Neural cell (in vitro differentiated cells): ENCODE measurements around the gene ACTR1B.

Experiments used
- CTCF ChIP-seq: fragments of 450-650 bp; IDR thresholded peaks from 2 replicates; pipeline ENCODE4 v1.5.1; 2014; ENCODE audit warnings: antibody characterized with exemption, mild to moderate bottlenecking, moderate library complexity; ENCODE audit not compliant: poor library complexity, severe bottlenecking
- EP300 ChIP-seq: fragments of 450-650 bp; conservative IDR thresholded peaks from 2 replicates; pipeline ENCODE4 v1.6.1; 2014; ENCODE audit warnings: antibody characterized with exemption, mild to moderate bottlenecking, moderate library complexity; ENCODE audit not compliant: poor library complexity, severe bottlenecking
- EZH2 ChIP-seq: fragments of 200-600, 300-800 bp; shearing (Covaris generic), sonication (generic); IDR thresholded peaks from 2 replicates; pipeline ENCODE4 v1.6.1; 2014; ENCODE audit warnings: antibody characterized with exemption, low read length, borderline replicate concordance, mild to moderate bottlenecking; ENCODE audit not compliant: insufficient read depth, poor library complexity, severe bottlenecking
- MXI1 ChIP-seq: fragments of 450-650 bp; conservative IDR thresholded peaks from 2 replicates; pipeline ENCODE4 v1.6.1; 2014; ENCODE audit warnings: antibody characterized with exemption, mild to moderate bottlenecking; ENCODE audit not compliant: poor library complexity, severe bottlenecking
- POLR2AphosphoS5 ChIP-seq: IDR thresholded peaks from 2 replicates; pipeline ENCODE4 v1.6.1; 2012
- RAD21 ChIP-seq: fragments of 450-650 bp; conservative IDR thresholded peaks from 2 replicates; pipeline ENCODE4 v1.6.1; 2014; ENCODE audit warnings: antibody characterized with exemption, mild to moderate bottlenecking, moderate library complexity
- REST ChIP-seq: IDR thresholded peaks from 2 replicates; pipeline ENCODE4 v1.6.1; 2012; ENCODE audit warnings: borderline replicate concordance
- SMC3 ChIP-seq: fragments of 450-650 bp; conservative IDR thresholded peaks from 2 replicates; pipeline ENCODE4 v1.6.1; 2014; ENCODE audit warnings: antibody characterized with exemption, mild to moderate bottlenecking, moderate library complexity; ENCODE audit not compliant: poor library complexity

- TF ChIP-seq EZH2, result no peak
- no peak for TF ChIP-seq POLR2AphosphoS5
- TF ChIP-seq CTCF, result no peak
- no peak for TF ChIP-seq RAD21
- no peak for TF ChIP-seq REST
- TF ChIP-seq EP300, result no peak
- no peak for TF ChIP-seq MXI1
- TF ChIP-seq SMC3, result no peak
Observed at GRCh38 chr2:97678298-97678697, 14.5 kb upstream of the ACTR1B start.
